HG02763 (cell line): Measurements from ENCODE around the gene DPEP1.
"Not testable (repeated sequence)": the region's sequence is repeated elsewhere in the genome, so short reads cannot be mapped to it uniquely, and the experiment has no call there.

Source experiments
- ATAC-seq: cut with Tn5 transposase; IDR thresholded peaks from one replicate; pipeline ENCODE4 v1.9.1; 2021; ENCODE audit warnings: mild to moderate bottlenecking, moderate library complexity; ENCODE audit not compliant: unreplicated experiment

Gene DPEP1

DNA sequence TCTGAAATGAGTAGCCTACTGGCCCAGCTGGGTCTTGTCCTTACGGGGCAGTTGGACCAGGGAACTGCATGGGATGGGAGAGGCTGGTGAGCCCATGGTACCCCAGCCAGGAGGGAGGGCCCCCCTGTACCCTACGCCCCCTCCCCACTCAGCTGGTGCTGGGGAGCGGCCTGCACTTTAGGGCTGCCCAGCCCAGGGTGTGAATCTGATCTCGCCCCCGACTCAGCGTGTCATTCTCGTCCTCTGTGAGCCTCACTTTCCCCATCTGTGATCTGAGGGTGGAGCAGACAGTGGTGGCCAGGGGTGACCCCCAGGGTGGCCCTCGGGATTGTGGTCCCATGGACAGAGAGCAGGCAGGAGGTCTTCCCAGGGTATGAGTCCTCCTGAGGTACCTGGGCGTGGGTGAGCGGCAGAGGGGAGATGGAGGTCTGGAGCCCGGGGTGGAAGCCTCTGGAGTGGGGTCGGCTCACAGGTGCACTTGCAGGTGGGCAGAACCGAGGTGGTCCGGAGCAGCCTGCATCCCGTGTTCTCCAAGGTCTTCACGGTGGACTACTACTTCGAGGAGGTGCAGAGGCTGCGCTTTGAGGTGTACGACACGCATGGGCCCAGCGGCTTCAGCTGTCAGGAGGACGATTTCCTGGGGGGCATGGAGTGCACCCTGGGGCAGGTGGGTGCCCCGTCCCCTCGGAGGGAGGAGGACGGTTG is 36.2 kb upstream of the DPEP1 start:
- ATAC-seq: no peak

DNA sequence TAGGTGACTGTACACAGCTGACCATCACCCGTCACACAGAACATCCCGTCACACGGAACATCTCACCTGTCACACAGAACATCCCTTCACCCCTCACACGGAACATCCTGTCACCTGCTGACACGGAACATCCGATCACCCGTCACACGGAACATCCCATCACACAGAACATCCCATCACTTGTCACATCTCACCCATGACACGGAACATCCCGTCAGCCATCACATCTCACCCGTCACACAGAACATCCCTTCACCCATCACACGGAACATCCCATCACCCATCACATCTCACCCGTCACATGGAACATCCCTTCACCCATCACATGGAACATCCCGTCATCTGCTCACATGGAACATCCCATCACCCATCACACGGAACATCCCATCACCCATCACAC is 34.1 kb upstream of the DPEP1 start:
- no peak for ATAC-seq

DNA sequence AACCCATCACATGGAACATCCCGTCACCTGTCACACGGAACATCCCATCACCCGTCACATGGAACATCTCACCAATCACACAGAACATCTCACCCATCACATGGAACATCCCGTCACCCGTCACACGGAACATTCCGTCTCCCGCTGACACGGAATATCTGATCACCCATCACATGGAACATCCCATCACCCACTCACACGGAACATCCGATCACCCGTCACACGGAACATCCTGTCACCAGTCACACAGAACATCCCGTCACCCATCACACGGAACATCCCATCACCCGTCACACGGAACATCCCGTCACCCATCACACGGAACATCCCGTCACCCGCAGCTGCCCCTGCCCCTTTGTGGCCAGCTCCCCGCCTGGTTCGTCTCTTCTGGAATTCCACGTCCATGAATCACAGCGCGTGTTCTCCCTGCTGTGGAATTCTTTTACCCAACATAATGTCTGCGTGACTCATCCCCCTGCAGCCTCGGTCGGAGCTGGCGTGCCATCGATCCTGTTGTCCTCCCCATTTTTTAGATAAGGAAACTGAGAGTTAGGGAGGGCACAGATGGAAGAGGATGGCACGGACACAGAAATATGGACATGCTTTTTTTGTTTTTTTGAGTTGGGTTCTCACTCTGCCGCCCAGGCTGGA is 32.3 kb upstream of the DPEP1 start:
- ATAC-seq: no peak

DNA sequence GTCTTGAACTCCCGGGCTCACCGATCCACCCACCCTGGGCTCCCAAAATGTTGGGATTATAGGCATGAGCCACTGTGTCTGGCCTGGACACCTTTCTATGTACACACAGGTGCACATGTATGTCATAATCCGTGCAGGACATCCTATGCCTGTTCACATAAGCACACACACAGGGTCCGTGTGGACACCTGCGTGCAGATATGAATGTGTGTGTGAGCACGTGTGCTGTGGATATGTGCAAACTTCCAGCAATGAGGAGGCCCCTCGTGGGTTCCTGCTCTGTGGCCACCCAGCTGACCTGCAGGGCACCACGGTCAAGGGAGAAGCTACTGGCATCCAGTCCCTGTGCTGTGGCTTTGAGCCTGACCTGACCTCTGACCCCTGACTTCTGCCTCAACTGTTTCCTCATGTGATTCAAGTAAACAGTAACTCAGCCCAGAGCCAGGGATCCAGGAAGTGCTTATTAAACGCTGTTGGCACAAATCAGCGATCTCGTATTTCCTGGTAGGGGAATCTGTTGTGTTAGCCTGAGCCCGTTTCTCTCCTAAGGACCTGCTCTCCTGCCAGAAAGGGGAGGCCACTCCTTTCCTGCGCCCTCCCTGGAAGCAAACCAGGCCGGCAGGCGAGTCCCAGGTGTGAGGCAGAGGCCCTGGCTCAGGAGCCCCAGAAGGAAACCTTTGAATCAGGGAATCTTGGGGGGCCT is 31.4 kb upstream of the DPEP1 start:
- no peak for ATAC-seq

DNA sequence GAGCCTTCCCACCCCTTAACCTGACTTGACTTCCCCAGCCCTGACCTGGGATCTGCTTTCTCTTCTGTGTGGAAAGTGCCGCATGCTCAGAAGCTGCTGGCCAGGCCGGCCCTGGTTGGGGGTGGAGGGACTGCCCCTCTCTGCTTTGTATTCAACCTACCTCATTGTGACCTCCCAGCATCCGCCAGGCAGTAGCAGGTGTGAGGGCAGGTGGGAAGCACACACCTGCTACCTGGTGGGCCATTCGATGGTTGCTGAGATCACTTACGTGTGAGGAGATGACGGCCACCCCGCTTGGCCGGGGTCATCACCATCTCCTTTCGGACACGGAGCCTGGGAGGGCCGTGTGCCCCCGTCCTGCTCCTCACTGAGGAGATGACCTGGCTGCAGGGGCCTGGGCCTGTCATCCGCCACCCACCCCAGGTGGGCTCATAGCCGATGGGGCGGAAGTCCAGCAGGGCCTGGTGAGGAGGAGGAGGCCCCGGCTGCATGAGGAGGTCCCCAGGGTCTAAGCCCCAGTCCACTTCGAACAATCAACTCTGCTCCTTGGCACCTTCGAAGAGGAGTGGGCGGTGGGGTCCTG is 30.7 kb upstream of the DPEP1 start:
- no peak for ATAC-seq

DNA sequence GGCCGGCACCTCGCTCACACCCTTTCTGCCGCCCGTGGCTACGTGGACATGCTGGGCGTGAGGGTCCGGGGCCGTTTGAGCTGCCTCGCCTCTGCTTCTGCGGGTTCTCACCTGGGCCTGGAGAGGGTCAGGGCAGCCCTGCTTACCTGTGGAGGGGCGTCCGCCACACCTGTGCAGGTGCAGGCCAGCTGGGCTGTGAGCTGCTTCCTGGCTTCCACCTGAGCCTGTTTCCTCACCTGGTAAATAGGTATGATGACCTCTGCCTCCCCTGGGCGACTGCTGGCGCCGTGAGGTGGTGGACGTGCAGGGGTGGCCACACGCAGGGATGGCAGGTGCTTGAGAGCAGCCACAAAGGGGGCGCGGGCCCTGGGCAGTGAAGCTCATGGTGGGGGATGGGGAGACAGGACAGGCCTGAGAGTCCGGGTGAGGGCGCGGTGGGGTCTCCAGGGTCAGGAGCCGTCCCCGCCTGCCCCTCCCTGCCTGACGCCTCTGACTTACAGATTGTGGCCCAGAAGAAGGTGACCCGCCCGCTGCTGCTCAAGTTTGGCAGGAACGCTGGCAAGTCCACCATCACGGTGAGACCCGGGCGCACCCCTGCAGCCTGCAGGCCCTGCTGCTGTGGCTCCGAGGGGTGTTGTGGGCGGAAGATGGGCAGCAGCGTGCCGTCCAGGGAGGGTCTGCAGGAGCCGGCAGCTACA is 30.1 kb upstream of the DPEP1 start:
- ATAC-seq: no peak

DNA sequence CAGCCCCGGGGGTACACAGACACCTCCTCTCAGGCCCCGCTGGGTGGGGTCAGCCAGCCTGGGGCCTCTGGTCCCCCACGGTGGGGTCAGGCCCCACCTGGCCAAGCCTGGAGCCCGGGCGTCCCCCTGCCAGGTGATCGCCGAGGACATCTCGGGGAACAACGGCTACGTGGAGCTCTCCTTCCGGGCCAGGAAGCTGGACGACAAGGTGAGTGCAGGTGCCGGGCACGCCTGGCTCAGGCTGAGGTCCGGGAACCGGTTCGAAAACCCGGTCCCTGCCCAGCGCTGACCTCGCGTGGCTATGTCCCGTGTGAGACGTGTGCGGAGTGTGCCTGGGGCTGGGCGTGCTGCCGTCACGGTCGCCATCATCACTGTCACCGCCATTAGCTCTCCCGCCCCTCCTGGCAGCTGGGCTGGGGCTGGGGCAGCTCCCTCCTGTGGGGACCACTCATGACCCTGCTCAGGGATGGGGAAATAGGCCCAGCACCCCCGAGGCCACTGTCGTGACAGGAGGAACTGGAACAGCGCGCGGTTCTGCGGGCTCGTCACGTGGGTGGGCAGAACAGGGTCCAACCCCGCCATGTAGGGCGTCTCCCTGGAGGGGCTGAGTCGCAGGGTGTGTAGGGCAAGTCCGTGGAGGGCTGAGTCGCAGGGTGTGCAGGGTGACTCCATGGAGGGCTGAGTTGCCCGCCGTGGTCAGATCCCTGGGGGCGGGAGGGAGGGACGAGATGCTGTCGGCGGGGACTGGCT is 29.4 kb upstream of the DPEP1 start:
- ATAC-seq: no peak

DNA sequence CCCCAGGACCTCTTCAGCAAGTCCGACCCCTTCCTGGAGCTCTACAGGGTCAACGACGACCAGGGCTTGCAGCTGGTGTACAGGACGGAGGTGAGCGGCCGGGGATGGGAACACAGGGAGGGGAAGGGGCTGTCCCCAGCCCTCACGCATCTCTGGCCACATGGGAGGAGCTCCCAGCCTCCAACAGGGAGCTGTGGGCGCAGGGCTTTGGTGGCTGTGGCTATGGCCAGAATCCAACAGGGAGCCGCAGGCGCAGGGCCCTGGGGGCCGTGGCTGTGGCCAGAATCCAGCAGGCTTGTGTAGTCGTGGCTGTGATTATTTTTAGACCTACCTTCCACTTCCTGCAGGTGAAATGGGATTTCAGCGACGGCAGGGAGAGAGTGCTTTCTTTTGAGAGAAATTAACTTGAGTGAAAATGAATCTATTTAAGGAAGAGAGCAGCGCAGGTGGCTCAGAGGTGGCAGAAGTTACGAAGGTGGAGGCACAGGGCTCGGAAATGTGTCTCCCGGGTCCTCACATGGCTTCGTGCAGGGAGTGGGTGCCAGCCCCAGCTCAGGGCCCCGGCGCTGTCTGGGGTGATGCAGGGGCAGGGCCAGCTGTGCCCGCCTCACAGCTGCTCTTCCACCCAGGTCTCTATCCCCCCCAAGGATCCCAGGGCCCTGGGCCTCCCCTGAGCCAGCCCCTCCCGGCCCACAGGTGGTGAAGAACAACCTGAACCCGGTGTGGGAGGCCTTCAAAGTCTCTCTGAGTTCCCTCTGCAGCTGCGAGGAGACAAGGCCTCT is 28.5 kb upstream of the DPEP1 start:
- ATAC-seq: no peak

DNA sequence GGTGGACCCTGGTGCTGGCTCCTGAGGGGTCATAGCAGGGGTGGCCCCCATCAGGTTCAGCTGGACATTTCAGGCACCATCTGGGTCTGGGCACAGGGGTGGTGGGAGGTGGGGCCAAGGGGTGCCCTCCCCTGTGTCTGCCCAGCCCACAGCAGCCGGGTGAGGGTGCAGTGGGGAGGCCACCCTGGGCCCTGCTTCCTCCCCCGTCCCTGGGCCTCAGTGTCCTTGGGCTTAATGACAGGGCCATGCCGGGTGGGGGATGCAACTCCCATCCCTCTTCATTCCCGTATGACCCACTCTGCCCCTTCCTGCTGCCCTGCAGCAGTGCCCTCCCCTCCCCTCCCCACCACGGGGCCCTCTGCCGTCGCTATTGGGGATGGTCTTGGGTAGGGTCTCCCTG is 27.2 kb upstream of the DPEP1 start:
- ATAC-seq: no peak

DNA sequence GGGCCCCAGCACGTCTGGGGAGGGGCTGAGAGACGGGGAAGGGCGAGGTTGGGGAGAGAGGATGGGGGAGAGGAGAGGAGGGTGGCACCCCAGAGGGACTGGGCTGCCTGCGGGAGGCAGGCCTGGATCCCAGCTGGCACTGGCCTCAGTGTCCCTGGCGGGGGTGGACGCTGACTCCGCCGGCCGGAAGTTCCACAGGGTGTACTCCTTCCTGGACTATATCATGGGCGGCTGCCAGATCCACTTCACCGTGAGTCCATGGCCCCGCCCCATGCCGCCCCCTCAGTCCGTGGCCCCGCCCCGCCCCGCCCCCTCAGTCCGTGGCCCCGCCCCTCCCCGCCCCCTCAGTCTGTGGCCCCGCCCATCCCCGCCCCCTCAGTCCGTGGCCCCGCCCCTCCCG is 26.6 kb upstream of the DPEP1 start:
- ATAC-seq: no peak

DNA sequence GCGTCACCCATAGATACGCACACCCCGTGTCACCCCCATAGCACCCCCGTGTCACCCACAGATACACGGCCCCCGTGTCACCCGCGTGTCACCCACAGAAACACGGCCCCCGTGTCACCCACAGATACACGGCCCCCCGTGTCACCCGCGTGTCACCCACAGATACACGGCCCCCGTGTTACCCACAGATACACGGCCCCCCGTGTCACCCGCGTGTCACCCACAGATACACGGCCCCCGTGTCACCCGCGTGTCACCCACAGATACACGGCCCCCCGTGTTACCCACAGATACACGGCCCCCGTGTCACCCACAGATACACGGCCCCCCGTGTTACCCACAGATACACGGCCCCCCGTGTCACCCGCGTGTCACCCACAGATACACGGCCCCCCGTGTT is 25.8 kb upstream of the DPEP1 start:
- not testable (repeated sequence) for ATAC-seq

DNA sequence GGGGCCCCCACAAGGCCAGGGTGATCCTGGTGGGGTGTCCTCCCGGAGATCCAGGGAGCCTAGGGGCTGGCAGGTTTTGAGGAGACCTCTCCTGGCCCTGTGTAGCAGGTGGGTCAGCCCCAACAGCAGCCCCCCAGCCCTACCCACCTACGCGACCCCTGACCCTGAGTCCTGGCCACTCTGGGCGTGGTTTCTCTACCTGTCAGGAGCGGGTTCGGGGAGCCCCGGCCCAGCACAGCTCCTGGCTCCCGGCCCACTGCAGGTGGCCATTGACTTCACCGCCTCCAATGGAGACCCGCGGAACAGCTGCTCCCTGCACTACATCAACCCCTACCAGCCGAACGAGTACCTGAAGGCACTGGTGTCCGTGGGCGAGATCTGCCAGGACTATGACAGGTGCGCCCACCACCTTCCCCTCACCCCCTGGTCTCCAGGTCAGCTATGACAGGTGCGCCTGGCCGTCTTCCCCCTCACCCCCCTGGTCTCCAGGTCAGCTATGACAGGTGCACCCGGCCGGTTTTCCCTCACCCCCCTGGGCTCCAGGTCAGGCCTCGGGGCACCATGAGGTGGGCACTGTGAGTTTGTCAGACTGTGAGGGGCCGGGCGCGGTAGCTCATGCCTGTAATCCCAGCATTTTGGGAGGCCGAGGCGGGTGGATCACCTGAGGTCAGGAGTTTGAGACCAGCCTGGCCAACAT is 24.9 kb upstream of the DPEP1 start:
- no peak for ATAC-seq

DNA sequence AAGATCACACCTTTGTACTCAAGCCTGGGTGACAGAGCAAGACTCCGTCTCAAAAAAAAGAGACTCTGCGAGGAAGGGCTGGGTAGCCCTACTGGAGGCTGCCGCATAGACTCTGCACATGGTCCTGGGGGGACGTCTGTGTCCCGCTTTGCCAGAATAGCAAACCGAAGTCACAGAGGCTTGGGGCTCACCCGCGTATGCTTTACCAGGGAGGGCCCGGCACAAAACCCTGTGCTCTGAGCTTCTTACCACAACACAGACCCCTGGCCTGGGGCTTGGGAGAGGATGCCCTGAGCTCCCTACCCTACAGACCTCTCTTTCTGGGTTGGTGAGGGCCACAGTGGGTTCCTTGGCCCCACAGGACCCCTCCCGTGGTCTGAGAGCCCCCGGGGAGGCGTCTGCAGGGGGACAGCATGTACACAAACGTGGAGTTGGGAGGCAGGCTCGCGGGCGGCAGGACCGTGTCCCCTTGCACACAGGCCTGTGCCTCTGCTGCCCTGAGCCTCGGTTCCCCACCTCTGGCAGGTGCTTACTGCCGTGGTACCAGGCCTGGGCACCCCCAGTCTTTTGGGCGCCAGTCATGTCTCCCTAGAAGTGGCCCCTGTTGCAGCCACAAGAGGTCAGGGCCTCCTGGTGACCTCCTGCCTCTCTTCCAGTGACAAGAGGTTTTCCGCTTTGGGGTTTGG is 24.1 kb upstream of the DPEP1 start:
- ATAC-seq: no peak

DNA sequence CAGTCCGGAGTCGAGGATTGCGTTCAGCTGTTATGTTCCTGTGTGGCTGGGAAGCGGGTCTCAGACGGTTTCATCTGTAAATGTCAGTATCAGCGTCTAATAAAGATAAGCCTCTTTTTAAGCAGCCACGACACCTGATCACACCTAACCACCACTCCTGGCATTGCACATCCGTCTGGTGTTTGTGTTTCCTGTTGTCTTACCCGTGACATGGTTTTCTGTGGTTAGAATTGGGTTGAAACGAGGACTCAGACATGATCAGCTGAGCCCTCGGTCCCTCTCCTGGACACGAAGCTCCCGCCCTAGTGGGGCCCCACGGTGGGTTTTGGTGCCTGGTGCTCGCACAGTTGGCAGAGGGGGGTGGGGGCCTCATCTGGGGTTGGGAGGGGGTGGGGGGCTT is 19.6 kb upstream of the DPEP1 start:
- ATAC-seq: no peak

DNA sequence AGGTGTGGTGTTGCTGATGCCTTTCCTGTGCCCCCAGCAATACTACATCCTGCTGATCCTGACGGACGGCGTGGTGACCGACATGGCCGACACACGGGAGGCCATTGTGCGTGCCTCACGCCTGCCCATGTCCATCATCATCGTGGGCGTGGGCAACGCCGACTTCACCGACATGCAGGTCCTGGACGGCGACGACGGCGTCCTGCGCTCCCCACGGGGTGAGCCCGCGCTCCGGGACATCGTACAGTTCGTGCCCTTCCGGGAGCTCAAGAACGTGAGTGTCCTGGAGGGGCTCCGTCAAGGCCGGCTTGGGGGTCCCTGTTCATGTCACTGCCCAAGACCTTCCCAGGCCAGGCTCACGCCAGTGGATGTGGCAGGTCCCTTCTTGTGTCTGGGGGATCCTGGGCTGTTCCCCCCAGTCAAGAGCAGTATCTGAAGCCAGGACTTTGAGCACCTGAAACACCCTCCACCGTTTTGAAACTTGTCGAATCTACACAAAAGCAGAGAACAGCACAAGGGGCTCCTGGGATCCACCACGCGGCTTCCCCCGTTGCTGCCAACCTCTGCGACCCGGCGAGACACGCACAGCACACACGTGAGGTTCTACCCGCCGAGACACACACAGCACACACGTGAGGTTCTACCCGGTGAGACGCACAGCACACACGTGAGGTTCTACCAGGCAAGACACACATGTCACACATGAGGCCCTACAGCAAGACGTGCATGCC is 17.9 kb upstream of the DPEP1 start:
- ATAC-seq: no peak

DNA sequence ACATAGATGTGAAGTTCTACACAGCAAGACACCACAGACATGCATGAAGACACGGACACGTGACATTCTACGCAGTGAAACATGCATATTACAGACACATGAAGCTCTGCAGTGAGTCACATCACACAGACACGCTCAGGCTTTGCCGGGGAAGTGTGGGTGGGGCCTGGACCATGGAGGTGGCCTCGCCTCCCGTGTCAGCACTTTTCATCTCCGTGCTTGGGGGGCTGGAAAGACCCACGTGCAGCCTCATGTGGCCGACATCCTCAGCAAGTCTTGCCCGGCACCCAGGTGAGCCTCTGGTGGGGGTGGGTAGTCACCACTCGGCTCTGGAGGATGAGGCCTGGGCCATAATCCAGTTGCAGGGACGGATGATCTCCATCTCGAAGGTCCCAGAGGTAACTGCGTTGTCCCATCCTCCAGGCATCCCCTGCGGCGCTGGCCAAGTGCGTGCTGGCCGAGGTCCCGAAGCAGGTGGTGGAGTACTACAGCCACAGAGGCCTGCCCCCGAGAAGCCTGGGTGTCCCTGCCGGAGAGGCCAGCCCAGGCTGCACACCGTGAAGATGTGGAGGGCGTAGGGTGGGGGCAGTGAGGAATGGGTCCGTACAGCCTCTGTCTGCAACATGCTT is 17.3 kb upstream of the DPEP1 start:
- no peak for ATAC-seq

DNA sequence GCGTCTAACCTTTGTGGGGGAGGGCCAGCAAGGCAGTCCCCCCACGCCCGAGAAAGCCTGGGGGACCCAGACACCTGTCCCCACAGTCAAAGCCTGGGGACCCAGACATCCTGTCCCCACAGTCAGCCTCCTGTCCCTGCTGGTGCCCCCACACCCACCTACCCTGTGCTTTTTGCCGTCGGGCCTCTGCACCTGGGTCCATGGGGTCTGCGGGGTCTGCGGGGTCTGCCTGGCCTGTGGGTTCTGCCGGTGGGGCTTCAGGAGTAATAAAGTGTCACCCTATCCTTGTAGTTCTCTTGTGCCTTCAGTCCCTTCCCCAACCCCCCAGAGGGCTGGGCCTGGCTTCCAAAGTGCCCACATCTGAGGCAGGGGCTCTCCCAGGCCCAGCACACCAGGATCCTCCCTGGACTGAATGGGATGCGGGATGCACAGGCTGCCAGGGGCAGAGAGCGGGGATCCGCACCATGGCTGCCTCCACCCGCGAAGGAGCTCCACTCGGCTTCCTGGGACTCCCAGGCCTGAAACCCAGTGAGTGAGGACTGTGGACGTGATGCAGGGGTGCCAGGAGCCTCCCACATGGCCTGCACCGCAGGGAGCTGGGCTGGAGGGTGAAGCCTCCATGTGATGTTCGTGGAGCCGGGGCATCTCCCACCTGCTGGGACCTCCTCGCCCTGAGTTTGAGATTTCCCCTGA is 16.3 kb upstream of the DPEP1 start:
- ATAC-seq: no peak
